Hepatocyte (in vitro differentiated cells): ENCODE data around the gene TRMT61B.

ENCODE experiments used
- CTCF ChIP-seq: fragments of 200-600 bp; sonication (generic); IDR thresholded peaks from 2 replicates; pipeline ENCODE4 v1.5.1; 2016; ENCODE audit warnings: antibody characterized with exemption, mild to moderate bottlenecking; ENCODE audit not compliant: poor library complexity
- EZH2 ChIP-seq: fragments of 200-600 bp; sonication (generic); IDR thresholded peaks from 2 replicates; pipeline ENCODE4 v1.6.1; 2016; ENCODE audit warnings: antibody characterized with exemption, mild to moderate bottlenecking, borderline replicate concordance
- EZH2phosphoT487 ChIP-seq: fragments of 200-600 bp; sonication (generic); IDR thresholded peaks from one replicate; pipeline ENCODE4 v1.6.1; 2018; ENCODE audit warnings: antibody characterized with exemption, mild to moderate bottlenecking, low read depth, moderate library complexity; ENCODE audit not compliant: unreplicated experiment, severe bottlenecking

- TF ChIP-seq CTCF = no peak
- no peak for TF ChIP-seq EZH2
- no peak for TF ChIP-seq EZH2phosphoT487
Observed at GRCh38 chr2:28822036-28822435, 48.1 kb downstream of the TRMT61B start.
